Femur (tissue), 1 donor: ENCODE results near the gene CDKN3.

Experiments
- DNase-seq: peaks from one replicate; pipeline ENCODE4 v3.0.0-alpha.2; 2017

The CDKN3 gene

GRCh38 chr14:54396493-54397335 lies at the start of gene CDKN3:
Gene CDKN3, plus strand, starts transcription at chr14:54397007. Its CDS starts 62 bp downstream, at chr14:54397069.
- peak; percentile 99 for DNase-seq

- no peak for DNase-seq
Measured at GRCh38 chr14:54347044-54347443, 49.8 kb upstream of the CDKN3 start.

- DNase-seq: no peak
Measured at GRCh38 chr14:54348001-54348611, 48.7 kb upstream of the CDKN3 start.

- DNase-seq: no peak
Measured at GRCh38 chr14:54348923-54349620, 47.7 kb upstream of the CDKN3 start.

GRCh38 chr14:54349713-54350112 lies 47.1 kb upstream of the CDKN3 start:
- no peak for DNase-seq

GRCh38 chr14:54350203-54350602 lies 46.6 kb upstream of the CDKN3 start:
- no peak for DNase-seq

- no peak for DNase-seq
Measured at GRCh38 chr14:54353266-54353665, 43.5 kb upstream of the CDKN3 start.

GRCh38 chr14:54353694-54354093 lies 43.1 kb upstream of the CDKN3 start:
- no peak for DNase-seq

GRCh38 chr14:54354096-54354495 lies 42.7 kb upstream of the CDKN3 start:
- no peak for DNase-seq

GRCh38 chr14:54354968-54355641 lies 41.7 kb upstream of the CDKN3 start:
- no peak for DNase-seq

- no peak for DNase-seq
Measured at GRCh38 chr14:54355698-54356097, 41.1 kb upstream of the CDKN3 start.

GRCh38 chr14:54356172-54356571 lies 40.6 kb upstream of the CDKN3 start:
- DNase-seq: peak; percentile 62

GRCh38 chr14:54360667-54361066 lies 36.1 kb upstream of the CDKN3 start:
- no peak for DNase-seq

GRCh38 chr14:54362089-54362504 lies 34.7 kb upstream of the CDKN3 start:
- no peak for DNase-seq

GRCh38 chr14:54362759-54363437 lies 33.9 kb upstream of the CDKN3 start:
- DNase-seq: no peak

GRCh38 chr14:54364555-54365415 lies 32.0 kb upstream of the CDKN3 start:
- DNase-seq: peak; percentile 79

- DNase-seq: peak; percentile 50
Measured at GRCh38 chr14:54366736-54367735, 29.8 kb upstream of the CDKN3 start.

- no peak for DNase-seq
Measured at GRCh38 chr14:54368291-54368690, 28.5 kb upstream of the CDKN3 start.

GRCh38 chr14:54369343-54369742 lies 27.5 kb upstream of the CDKN3 start:
- DNase-seq: no peak
